Smooth muscle cell (in vitro differentiated cells): Measurements from ENCODE around the gene RSPH1. TPM values are rescaled to one million over a fixed set of nuclear protein-coding genes. Genes with fewer than 3 reads are reported as not detected.

Experiments used
- DNase-seq: peaks from one replicate; lab custom pipeline; 2025; ENCODE audit not compliant: unreplicated experiment; lab: John Stamatoyannopoulos, UW
- H2AFZ ChIP-seq: fragments of 200-600 bp; sonication (generic); 2 replicates; pipeline ENCODE4 v1.6.0; 2016; ENCODE audit warnings: antibody characterized with exemption, low read depth, mild to moderate bottlenecking
- H3F3A ChIP-seq: fragments of 200-600 bp; sonication (generic); 2 replicates; pipeline ENCODE4 v1.6.0; 2017; ENCODE audit warnings: antibody characterized with exemption, low read depth
- H3K27ac ChIP-seq: fragments of 200-600 bp; sonication (generic); 2 replicates; pipeline ENCODE4 v1.5.1; 2016; ENCODE audit warnings: low read depth, mild to moderate bottlenecking
- H3K27me3 ChIP-seq: fragments of 200-600 bp; sonication (generic); 2 replicates; pipeline ENCODE4 v1.6.1; 2016; ENCODE audit warnings: low read depth, mild to moderate bottlenecking
- H3K36me3 ChIP-seq: fragments of 200-600 bp; sonication (generic); 2 replicates; pipeline ENCODE4 v1.5.1; 2016; ENCODE audit warnings: low read depth
- H3K4me1 ChIP-seq: fragments of 200-600 bp; sonication (generic); 2 replicates; pipeline ENCODE4 v1.5.1; 2016; ENCODE audit warnings: low read depth
- H3K4me2 ChIP-seq: fragments of 200-600 bp; sonication (generic); 2 replicates; pipeline ENCODE4 v1.6.0; 2016; ENCODE audit warnings: mild to moderate bottlenecking
- H3K4me3 ChIP-seq: fragments of 200-600 bp; sonication (generic); 2 replicates; pipeline ENCODE4 v1.5.1; 2016; ENCODE audit warnings: mild to moderate bottlenecking
- H3K79me2 ChIP-seq: fragments of 200-600 bp; sonication (generic); 2 replicates; pipeline ENCODE4 v1.6.0; 2016; ENCODE audit warnings: low read depth, mild to moderate bottlenecking
- H3K9ac ChIP-seq: fragments of 200-600 bp; sonication (generic); 2 replicates; pipeline ENCODE4 v1.6.0; 2016; ENCODE audit warnings: low read depth
- H3K9me3 ChIP-seq: fragments of 200-600 bp; sonication (generic); replicated peaks from 2 replicates; pipeline ENCODE4 v1.5.1; 2016; ENCODE audit warnings: low read depth
- H4K20me1 ChIP-seq: fragments of 200-600 bp; sonication (generic); 2 replicates; pipeline ENCODE4 v1.6.0; 2016; ENCODE audit warnings: low read depth
- CTCF ChIP-seq: fragments of 200-600 bp; sonication (generic); IDR thresholded peaks from 2 replicates; pipeline ENCODE4 v1.5.1; 2017; ENCODE audit warnings: borderline replicate concordance, mild to moderate bottlenecking, antibody characterized with exemption; ENCODE audit not compliant: insufficient read depth, poor library complexity, severe bottlenecking
- WGBS: methylation state at CpG from one replicate; pipeline ENCODE4 v1.1.7; 2016; ENCODE audit warnings: low lambda C conversion rate; 5-methylcytosine and 5-hydroxymethylcytosine counted together
- polyA plus RNA-seq: library from polyadenylated mRNA; unstranded; fragments of >200 nt; fragmentation: Nextera tagmentation; extraction: Ambion mirVana; gene quantifications from 2 replicates; pipeline ENCODE4 v1.2.1, GENCODE V29; 2016
- total RNA-seq: library from RNA; depleted of rRNA; stranded (reverse); fragments of >200 nt; gene quantifications from 2 replicates; pipeline ENCODE4 v1.2.3, GENCODE V29; 2014

The RSPH1 gene
- total and polyA plus RNA-seq, 2 experiments from 2014 or later = 0.16 TPM; not detected in 1

GRCh38 chr21:42521805-42522204 is 25.8 kb upstream of the RSPH1 start:
- Histone ChIP-seq H3K36me3 (no peaks in the 10 kb centered on the region), H3K4me2 (no peak overlapping the region), H3K27me3 (no peaks in the 10 kb centered on the region), H3K9me3 (no peaks in the 10 kb centered on the region), H3F3A (peaks cover 14% of the 10 kb centered on the region), H4K20me1 (no peaks in the 10 kb centered on the region), H3K4me1 (peaks cover 38% of the 10 kb centered on the region), H2AFZ (no peak overlapping the region), H3K4me3 (no peak overlapping the region), H3K79me2 (no peaks in the 10 kb centered on the region), H3K27ac (no peak overlapping the region), H3K9ac (no peak overlapping the region)
- no peak for DNase-seq
- 94% methylated on average over 6 of the region's 6 CpGs for WGBS
- TF ChIP-seq CTCF = no peak

GRCh38 chr21:42521384-42521783 is 25.4 kb upstream of the RSPH1 start:
- H3K36me3 ChIP-seq = no peaks in the 10 kb centered on the region
- no peak overlapping the region for H3K4me2 ChIP-seq
- H3K9me3 ChIP-seq = no peaks in the 10 kb centered on the region
- TF ChIP-seq CTCF = no peak
- H3K4me1 ChIP-seq = peaks cover 33% of the 10 kb centered on the region
- H3K27ac ChIP-seq = no peak overlapping the region
- no peak overlapping the region for H3K4me3 ChIP-seq
- no peaks in the 10 kb centered on the region for H3K27me3 ChIP-seq
- peaks cover 15% of the 10 kb centered on the region for H3F3A ChIP-seq
- H4K20me1 ChIP-seq = no peaks in the 10 kb centered on the region
- no peak overlapping the region for H2AFZ ChIP-seq
- no peak for DNase-seq
- H3K79me2 ChIP-seq = no peaks in the 10 kb centered on the region
- H3K9ac ChIP-seq = no peak overlapping the region
- WGBS = 97% methylated on average over 1 of the region's 1 CpG

GRCh38 chr21:42520628-42521253 is 24.7 kb upstream of the RSPH1 start:
- Histone ChIP-seq H3K9ac (no peak overlapping the region), H3K4me3 (no peak overlapping the region), H3F3A (peaks cover 17% of the 10 kb centered on the region), H4K20me1 (no peaks in the 10 kb centered on the region), H3K36me3 (no peaks in the 10 kb centered on the region), H3K4me2 (no peak overlapping the region), H3K79me2 (no peaks in the 10 kb centered on the region), H3K4me1 (peaks cover 30% of the 10 kb centered on the region), H3K27ac (no peak overlapping the region), H3K27me3 (no peaks in the 10 kb centered on the region), H3K9me3 (no peaks in the 10 kb centered on the region), H2AFZ (no peak overlapping the region)
- peak; percentile 11 for TF ChIP-seq CTCF
- no peak for DNase-seq
- WGBS = 88% methylated on average over 18 of the region's 18 CpGs

- H3K36me3 ChIP-seq = no peaks in the 10 kb centered on the region
- H3K79me2 ChIP-seq = no peaks in the 10 kb centered on the region
- H3K27me3 ChIP-seq = no peaks in the 10 kb centered on the region
- H3K27ac ChIP-seq = peak overlapping the region; percentile 90
- H3K9me3 ChIP-seq = no peaks in the 10 kb centered on the region
- no peak for TF ChIP-seq CTCF
- no peak overlapping the region for H3K4me3 ChIP-seq
- no peak overlapping the region for H2AFZ ChIP-seq
- no peak for DNase-seq
- WGBS = 83% methylated on average over 7 of the region's 7 CpGs
- H3K4me1 ChIP-seq = peaks cover 20% of the 10 kb centered on the region
- no peaks in the 10 kb centered on the region for H4K20me1 ChIP-seq
- peak overlapping the region; percentile 54 for H3K4me2 ChIP-seq
- peaks cover 23% of the 10 kb centered on the region for H3F3A ChIP-seq
- peak overlapping the region; percentile 35 for H3K9ac ChIP-seq
Measured at GRCh38 chr21:42518626-42519025, 22.6 kb upstream of the RSPH1 start.
